H54 (cell line): ENCODE data around the gene GALNS.
A peak's percentile ranks its signal among the peaks of the same experiment; 100 is the strongest.

ENCODE experiments used
- DNase-seq: peaks from one replicate; pipeline ENCODE4 v3.0.0; 2011; ENCODE audit warnings: low spot score, mixed read lengths; ENCODE audit not compliant: insufficient read length
- FAIRE-seq: peaks from 3 replicates; lab custom pipeline; 2011; peaks lifted over from hg19 to GRCh38; lab: Jason Lieb, UNC
- POLR2A ChIP-seq: IDR thresholded peaks from 2 replicates; pipeline ENCODE4 v1.6.1; 2011; ENCODE audit warnings: low read depth, mild to moderate bottlenecking, low read length

The GALNS gene

GRCh38 chr16:88848557-88848956 is 8.2 kb downstream of the GALNS start:
- FAIRE-seq (no peak), DNase-seq (no peak)
- no peak for TF ChIP-seq POLR2A

GRCh38 chr16:88847654-88848053 is 9.1 kb downstream of the GALNS start:
- no peak for TF ChIP-seq POLR2A
- DNase-seq (no peak), FAIRE-seq (no peak)

- DNase-seq (peak; percentile 81), FAIRE-seq (no peak)
- TF ChIP-seq POLR2A: no peak
Observed at GRCh38 chr16:88846088-88846487, 10.7 kb downstream of the GALNS start.

- no peak for TF ChIP-seq POLR2A
- DNase-seq (no peak), FAIRE-seq (no peak)
Observed at GRCh38 chr16:88844419-88845036, 12.2 kb downstream of the GALNS start.

- no peak for FAIRE-seq
- no peak for TF ChIP-seq POLR2A
- no peak for DNase-seq
Observed at GRCh38 chr16:88843256-88843655, 13.5 kb downstream of the GALNS start.

GRCh38 chr16:88842806-88843205 is 13.9 kb downstream of the GALNS start:
- no peak for TF ChIP-seq POLR2A
- FAIRE-seq: no peak
- no peak for DNase-seq

- DNase-seq: no peak
- no peak for FAIRE-seq
- TF ChIP-seq POLR2A: no peak
Observed at GRCh38 chr16:88842308-88842756, 14.4 kb downstream of the GALNS start.

- FAIRE-seq: no peak
Observed at GRCh38 chr16:88841521-88842307, 15.0 kb downstream of the GALNS start.

GRCh38 chr16:88840600-88841215 is 16.0 kb downstream of the GALNS start:
- DNase-seq: no peak
- no peak for FAIRE-seq
- TF ChIP-seq POLR2A: no peak

More at GRCh38 chr16:88841521-88842307, 15.0 kb downstream of the GALNS start:
- DNase-seq: no peak
- no peak for TF ChIP-seq POLR2A

- DNase-seq: no peak
- FAIRE-seq: no peak
- no peak for TF ChIP-seq POLR2A
Observed at GRCh38 chr16:88839745-88840599, 16.8 kb downstream of the GALNS start.

GRCh38 chr16:88839026-88839529 is 17.7 kb downstream of the GALNS start:
- FAIRE-seq (no peak), DNase-seq (no peak)
- no peak for TF ChIP-seq POLR2A

GRCh38 chr16:88838566-88838965 is 18.2 kb downstream of the GALNS start:
- DNase-seq (no peak), FAIRE-seq (no peak)
- no peak for TF ChIP-seq POLR2A

- no peak for FAIRE-seq
- no peak for TF ChIP-seq POLR2A
- DNase-seq: no peak
Observed at GRCh38 chr16:88837806-88838205, 18.9 kb downstream of the GALNS start.
